OCI-M2 (cell line): ENCODE measurements around the gene ARHGAP10.
"Not testable (repeated sequence)": the region's sequence is repeated elsewhere in the genome, so short reads cannot be mapped to it uniquely, and the experiment has no call there.

ENCODE experiments used
- DNase-seq: peaks from one replicate; lab custom pipeline; 2025; ENCODE audit not compliant: unreplicated experiment; lab: John Stamatoyannopoulos, UW

Gene ARHGAP10

GRCh38 chr4:147791341-147791740 lies 59.5 kb downstream of the ARHGAP10 start:
- no peak for DNase-seq

GRCh38 chr4:147791865-147792264 lies 60.0 kb downstream of the ARHGAP10 start:
- no peak for DNase-seq

GRCh38 chr4:147793569-147794313 lies 61.9 kb downstream of the ARHGAP10 start:
- no peak for DNase-seq

GRCh38 chr4:147794314-147794680 lies 62.4 kb downstream of the ARHGAP10 start:
- no peak for DNase-seq

- no peak for DNase-seq
Measured at GRCh38 chr4:147794787-147795413, 63.0 kb downstream of the ARHGAP10 start.

- DNase-seq: not testable (repeated sequence)
Measured at GRCh38 chr4:147799057-147799456, 67.2 kb downstream of the ARHGAP10 start.

GRCh38 chr4:147799986-147800555 lies 68.2 kb downstream of the ARHGAP10 start:
- DNase-seq: no peak

GRCh38 chr4:147801820-147802219 lies 69.9 kb downstream of the ARHGAP10 start:
- DNase-seq: no peak

- no peak for DNase-seq
Measured at GRCh38 chr4:147802346-147802745, 70.5 kb downstream of the ARHGAP10 start.

- DNase-seq: no peak
Measured at GRCh38 chr4:147805946-147806345, 74.1 kb downstream of the ARHGAP10 start.

GRCh38 chr4:147808447-147808846 lies 76.6 kb downstream of the ARHGAP10 start:
- DNase-seq: no peak

GRCh38 chr4:147809211-147809610 lies 77.3 kb downstream of the ARHGAP10 start:
- DNase-seq: no peak

- no peak for DNase-seq
Measured at GRCh38 chr4:147811878-147812277, 80.0 kb downstream of the ARHGAP10 start.

- DNase-seq: no peak
Measured at GRCh38 chr4:147813109-147813773, 81.4 kb downstream of the ARHGAP10 start.

GRCh38 chr4:147813973-147814372 lies 82.1 kb downstream of the ARHGAP10 start:
- no peak for DNase-seq

- no peak for DNase-seq
Measured at GRCh38 chr4:147814376-147814775, 82.5 kb downstream of the ARHGAP10 start.

- no peak for DNase-seq
Measured at GRCh38 chr4:147815741-147816140, 83.9 kb downstream of the ARHGAP10 start.

- DNase-seq: no peak
Measured at GRCh38 chr4:147816382-147817254, 84.7 kb downstream of the ARHGAP10 start.

- no peak for DNase-seq
Measured at GRCh38 chr4:147820975-147821374, 89.1 kb downstream of the ARHGAP10 start.

GRCh38 chr4:147821555-147821954 lies 89.7 kb downstream of the ARHGAP10 start:
- DNase-seq: no peak

- DNase-seq: no peak
Measured at GRCh38 chr4:147822128-147822527, 90.2 kb downstream of the ARHGAP10 start.
